K562 (cell line): ENCODE measurements around the gene CAPN2.

ENCODE experiments used
- E2F4 ChIP-seq: sonication (generic); formaldehyde crosslinking; IDR thresholded peaks from 2 replicates; pipeline ENCODE4 v1.8.0; 2022; ENCODE audit warnings: mild to moderate bottlenecking, low read depth, missing genetic modification reagents
- EZH2 ChIP-seq: IDR thresholded peaks from 2 replicates; pipeline ENCODE4 v1.6.1; 2012; ENCODE audit warnings: low read depth, mild to moderate bottlenecking, inconsistent platforms, low read length, borderline replicate concordance
- HDAC2 ChIP-seq: fragments of 450-650 bp; IDR thresholded peaks from 2 replicates; pipeline ENCODE4 v1.6.1; 2016; ENCODE audit warnings: mild to moderate bottlenecking
- HDGF ChIP-seq: fragments of 450-650 bp; IDR thresholded peaks from 2 replicates; pipeline ENCODE4 v1.6.1; 2016
- NFYB ChIP-seq: IDR thresholded peaks from 2 replicates; pipeline ENCODE4 v1.6.1; 2011; ENCODE audit warnings: mild to moderate bottlenecking, moderate library complexity; ENCODE audit not compliant: insufficient read length; ENCODE audit errors: extremely low read depth
- NR2C1 ChIP-seq, 2 experiments: fragments of 450-650 bp; IDR thresholded peaks; 2 replicates each; pipeline ENCODE4 v1.6.1; 2017; ENCODE audit warnings: mild to moderate bottlenecking in 2 of 2, antibody characterized with exemption in 1 of 2, inconsistent platforms in 1 of 2, missing compliant biosample characterization in 1 of 2, missing genetic modification characterization in 1 of 2
- POLR2A ChIP-seq: fragments of 450-650 bp; conservative IDR thresholded peaks from 2 replicates; pipeline ENCODE4 v1.6.1; 2016
- SIN3B ChIP-seq: fragments of 450-650 bp; IDR thresholded peaks from 2 replicates; pipeline ENCODE4 v1.6.1; 2017; ENCODE audit warnings: low read depth, mild to moderate bottlenecking, moderate library complexity
- YY1 ChIP-seq, 3 experiments: IDR thresholded peaks; 2 replicates each; pipeline ENCODE4 v1.6.1; 2011; ENCODE audit warnings: low read length in 2 of 3, mild to moderate bottlenecking in 2 of 3, moderate library complexity in 2 of 3, borderline replicate concordance in 1 of 3, control low read depth in 1 of 3, low read depth in 1 of 3; ENCODE audit not compliant: insufficient read depth in 3 of 3, insufficient replicate concordance in 2 of 3, control insufficient read depth in 1 of 3, insufficient read length in 1 of 3; ENCODE audit errors: extremely low read depth in 1 of 3
- ZBTB40 ChIP-seq, 2 experiments: fragments of 450-650 bp in 1 of 2; sonication (generic) in 1 of 2; formaldehyde crosslinking in 1 of 2; IDR thresholded peaks; 2 replicates each; pipeline versions ENCODE4 v1.7.1 to v1.9.0; 2016 to 2022; ENCODE audit warnings: inconsistent platforms in 1 of 2, mild to moderate bottlenecking in 1 of 2, missing genetic modification reagents in 1 of 2
- ZNF274 ChIP-seq: IDR thresholded peaks from 2 replicates; pipeline ENCODE4 v1.6.1; 2011; ENCODE audit warnings: low read depth, mild to moderate bottlenecking, low read length, moderate library complexity, borderline replicate concordance
- TF ChIP-seq, protein P1 (sequence below), 3 experiments: IDR thresholded peaks in 2 of 3; conservative IDR thresholded peaks in 1 of 3; 2 replicates each; pipeline ENCODE4 v1.5.1; 2011 to 2012; ENCODE audit warnings: low read length in 3 of 3, mild to moderate bottlenecking in 3 of 3, control low read depth in 2 of 3, improper control_type of control experiment in 1 of 3, inconsistent platforms in 1 of 3, low read depth in 1 of 3, mixed read lengths in 1 of 3, moderate library complexity in 1 of 3; ENCODE audit not compliant: insufficient read depth in 2 of 3
- TF ChIP-seq, protein P2 (sequence below): fragments of 450-650 bp; IDR thresholded peaks from 2 replicates; pipeline ENCODE4 v1.6.1; 2014; ENCODE audit warnings: low read depth, mild to moderate bottlenecking, moderate library complexity, borderline replicate concordance

GRCh38 chr1:223820971-223821370, 108.6 kb downstream of the CAPN2 start:
- TF ChIP-seq, protein P1, sequence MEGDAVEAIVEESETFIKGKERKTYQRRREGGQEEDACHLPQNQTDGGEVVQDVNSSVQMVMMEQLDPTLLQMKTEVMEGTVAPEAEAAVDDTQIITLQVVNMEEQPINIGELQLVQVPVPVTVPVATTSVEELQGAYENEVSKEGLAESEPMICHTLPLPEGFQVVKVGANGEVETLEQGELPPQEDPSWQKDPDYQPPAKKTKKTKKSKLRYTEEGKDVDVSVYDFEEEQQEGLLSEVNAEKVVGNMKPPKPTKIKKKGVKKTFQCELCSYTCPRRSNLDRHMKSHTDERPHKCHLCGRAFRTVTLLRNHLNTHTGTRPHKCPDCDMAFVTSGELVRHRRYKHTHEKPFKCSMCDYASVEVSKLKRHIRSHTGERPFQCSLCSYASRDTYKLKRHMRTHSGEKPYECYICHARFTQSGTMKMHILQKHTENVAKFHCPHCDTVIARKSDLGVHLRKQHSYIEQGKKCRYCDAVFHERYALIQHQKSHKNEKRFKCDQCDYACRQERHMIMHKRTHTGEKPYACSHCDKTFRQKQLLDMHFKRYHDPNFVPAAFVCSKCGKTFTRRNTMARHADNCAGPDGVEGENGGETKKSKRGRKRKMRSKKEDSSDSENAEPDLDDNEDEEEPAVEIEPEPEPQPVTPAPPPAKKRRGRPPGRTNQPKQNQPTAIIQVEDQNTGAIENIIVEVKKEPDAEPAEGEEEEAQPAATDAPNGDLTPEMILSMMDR (IDR thresholded peaks at IDR 0.05 in 2 of 3, conservative IDR thresholded peaks at IDR 0.05 in 1 of 3; ENCODE audit: insufficient read depth in 2 of 3, low read depth in 1 of 3, low read length in 3 of 3) = no peak
- no peak for TF ChIP-seq E2F4 (CRISPR knock-in tag)
- TF ChIP-seq EZH2 = no peak
- no peak for TF ChIP-seq ZNF274
- no peak for TF ChIP-seq ZBTB40 (IDR thresholded peaks at IDR 0.05)
- TF ChIP-seq ZBTB40 (CRISPR knock-in tag; IDR thresholded peaks at IDR 0.05) = no peak
- TF ChIP-seq, protein P2, sequence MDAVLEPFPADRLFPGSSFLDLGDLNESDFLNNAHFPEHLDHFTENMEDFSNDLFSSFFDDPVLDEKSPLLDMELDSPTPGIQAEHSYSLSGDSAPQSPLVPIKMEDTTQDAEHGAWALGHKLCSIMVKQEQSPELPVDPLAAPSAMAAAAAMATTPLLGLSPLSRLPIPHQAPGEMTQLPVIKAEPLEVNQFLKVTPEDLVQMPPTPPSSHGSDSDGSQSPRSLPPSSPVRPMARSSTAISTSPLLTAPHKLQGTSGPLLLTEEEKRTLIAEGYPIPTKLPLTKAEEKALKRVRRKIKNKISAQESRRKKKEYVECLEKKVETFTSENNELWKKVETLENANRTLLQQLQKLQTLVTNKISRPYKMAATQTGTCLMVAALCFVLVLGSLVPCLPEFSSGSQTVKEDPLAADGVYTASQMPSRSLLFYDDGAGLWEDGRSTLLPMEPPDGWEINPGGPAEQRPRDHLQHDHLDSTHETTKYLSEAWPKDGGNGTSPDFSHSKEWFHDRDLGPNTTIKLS = no peak
- TF ChIP-seq NFYB = no peak
- no peak for TF ChIP-seq POLR2A
- TF ChIP-seq NR2C1 (IDR thresholded peaks at IDR 0.05) = no peak
- TF ChIP-seq NR2C1 (tag; IDR thresholded peaks at IDR 0.05) = no peak
- no peak for TF ChIP-seq HDAC2
- no peak for TF ChIP-seq SIN3B
- no peak for TF ChIP-seq HDGF
- TF ChIP-seq YY1 (IDR thresholded peaks at IDR 0.05; ENCODE audit: borderline replicate concordance in 1 of 3, control insufficient read depth in 1 of 3, extremely low read depth in 1 of 3, insufficient read depth in 3 of 3, insufficient read length in 1 of 3, insufficient replicate concordance in 2 of 3, low read depth in 1 of 3, low read length in 2 of 3) = no peak
